ENCODE results near the gene CCDC74A.
"Not testable (repeated sequence)": the region's sequence is repeated elsewhere in the genome, so short reads cannot be mapped to it uniquely, and the experiment has no call there.

Gene CCDC74A

GRCh38 chr2:131542438-131543384, 15.0 kb downstream of the CCDC74A start:
- no peak for ATAC-seq
- no peak for TF ChIP-seq ARNTL (CRISPR knock-in tag; IDR thresholded peaks at IDR 0.05; ENCODE audit: borderline replicate concordance, low read depth)
- TF ChIP-seq, protein P1, sequence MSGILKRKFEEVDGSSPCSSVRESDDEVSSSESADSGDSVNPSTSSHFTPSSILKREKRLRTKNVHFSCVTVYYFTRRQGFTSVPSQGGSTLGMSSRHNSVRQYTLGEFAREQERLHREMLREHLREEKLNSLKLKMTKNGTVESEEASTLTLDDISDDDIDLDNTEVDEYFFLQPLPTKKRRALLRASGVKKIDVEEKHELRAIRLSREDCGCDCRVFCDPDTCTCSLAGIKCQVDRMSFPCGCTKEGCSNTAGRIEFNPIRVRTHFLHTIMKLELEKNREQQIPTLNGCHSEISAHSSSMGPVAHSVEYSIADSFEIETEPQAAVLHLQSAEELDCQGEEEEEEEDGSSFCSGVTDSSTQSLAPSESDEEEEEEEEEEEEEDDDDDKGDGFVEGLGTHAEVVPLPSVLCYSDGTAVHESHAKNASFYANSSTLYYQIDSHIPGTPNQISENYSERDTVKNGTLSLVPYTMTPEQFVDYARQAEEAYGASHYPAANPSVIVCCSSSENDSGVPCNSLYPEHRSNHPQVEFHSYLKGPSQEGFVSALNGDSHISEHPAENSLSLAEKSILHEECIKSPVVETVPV (CRISPR knock-in tag; IDR thresholded peaks at IDR 0.05) = no peak
- TF ChIP-seq ZFP3 (CRISPR knock-in tag; IDR thresholded peaks at IDR 0.05) = no peak
- TF ChIP-seq ZNF565 (CRISPR knock-in tag; conservative IDR thresholded peaks at IDR 0.05; ENCODE audit: low read depth) = no peak
- TF ChIP-seq ZNF8 (CRISPR knock-in tag; IDR thresholded peaks at IDR 0.05) = no peak
- TF ChIP-seq, protein P2, sequence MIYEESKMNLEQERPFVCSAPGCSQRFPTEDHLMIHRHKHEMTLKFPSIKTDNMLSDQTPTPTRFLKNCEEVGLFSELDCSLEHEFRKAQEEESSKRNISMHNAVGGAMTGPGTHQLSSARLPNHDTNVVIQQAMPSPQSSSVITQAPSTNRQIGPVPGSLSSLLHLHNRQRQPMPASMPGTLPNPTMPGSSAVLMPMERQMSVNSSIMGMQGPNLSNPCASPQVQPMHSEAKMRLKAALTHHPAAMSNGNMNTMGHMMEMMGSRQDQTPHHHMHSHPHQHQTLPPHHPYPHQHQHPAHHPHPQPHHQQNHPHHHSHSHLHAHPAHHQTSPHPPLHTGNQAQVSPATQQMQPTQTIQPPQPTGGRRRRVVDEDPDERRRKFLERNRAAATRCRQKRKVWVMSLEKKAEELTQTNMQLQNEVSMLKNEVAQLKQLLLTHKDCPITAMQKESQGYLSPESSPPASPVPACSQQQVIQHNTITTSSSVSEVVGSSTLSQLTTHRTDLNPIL (CRISPR knock-in tag; IDR thresholded peaks at IDR 0.05; ENCODE audit: low read depth) = no peak
- TF ChIP-seq GLIS3 (CRISPR knock-in tag; IDR thresholded peaks at IDR 0.05) = no peak
- TF ChIP-seq OSR1 (CRISPR knock-in tag; IDR thresholded peaks at IDR 0.05) = no peak
- no peak for TF ChIP-seq ZC3H10 (CRISPR knock-in tag; IDR thresholded peaks at IDR 0.05)
- TF ChIP-seq BACH2 (CRISPR knock-in tag; IDR thresholded peaks at IDR 0.05; ENCODE audit: borderline replicate concordance) = no peak
- TF ChIP-seq, protein P3, sequence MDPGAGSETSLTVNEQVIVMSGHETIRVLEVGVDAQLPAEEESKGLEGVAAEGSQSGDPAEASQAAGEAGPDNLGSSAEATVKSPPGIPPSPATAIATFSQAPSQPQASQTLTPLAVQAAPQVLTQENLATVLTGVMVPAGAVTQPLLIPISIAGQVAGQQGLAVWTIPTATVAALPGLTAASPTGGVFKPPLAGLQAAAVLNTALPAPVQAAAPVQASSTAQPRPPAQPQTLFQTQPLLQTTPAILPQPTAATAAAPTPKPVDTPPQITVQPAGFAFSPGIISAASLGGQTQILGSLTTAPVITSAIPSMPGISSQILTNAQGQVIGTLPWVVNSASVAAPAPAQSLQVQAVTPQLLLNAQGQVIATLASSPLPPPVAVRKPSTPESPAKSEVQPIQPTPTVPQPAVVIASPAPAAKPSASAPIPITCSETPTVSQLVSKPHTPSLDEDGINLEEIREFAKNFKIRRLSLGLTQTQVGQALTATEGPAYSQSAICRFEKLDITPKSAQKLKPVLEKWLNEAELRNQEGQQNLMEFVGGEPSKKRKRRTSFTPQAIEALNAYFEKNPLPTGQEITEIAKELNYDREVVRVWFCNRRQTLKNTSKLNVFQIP (CRISPR knock-in tag; IDR thresholded peaks at IDR 0.05; ENCODE audit: borderline replicate concordance, low read depth) = no peak
- TF ChIP-seq ESRRG (CRISPR knock-in tag; IDR thresholded peaks at IDR 0.05) = no peak
- no peak for TF ChIP-seq CSDC2 (CRISPR knock-in tag; IDR thresholded peaks at IDR 0.05)
- no peak for TF ChIP-seq TCF4 (CRISPR knock-in tag; IDR thresholded peaks at IDR 0.05; ENCODE audit: borderline replicate concordance)
- TF ChIP-seq RARB (CRISPR knock-in tag; IDR thresholded peaks at IDR 0.05) = no peak
- TF ChIP-seq ZFP30 (CRISPR knock-in tag; IDR thresholded peaks at IDR 0.05) = no peak
- no peak for TF ChIP-seq SNAI2 (CRISPR knock-in tag; IDR thresholded peaks at IDR 0.05)
- no peak for TF ChIP-seq PATZ1 (CRISPR knock-in tag; IDR thresholded peaks at IDR 0.05; ENCODE audit: borderline replicate concordance)

DNA sequence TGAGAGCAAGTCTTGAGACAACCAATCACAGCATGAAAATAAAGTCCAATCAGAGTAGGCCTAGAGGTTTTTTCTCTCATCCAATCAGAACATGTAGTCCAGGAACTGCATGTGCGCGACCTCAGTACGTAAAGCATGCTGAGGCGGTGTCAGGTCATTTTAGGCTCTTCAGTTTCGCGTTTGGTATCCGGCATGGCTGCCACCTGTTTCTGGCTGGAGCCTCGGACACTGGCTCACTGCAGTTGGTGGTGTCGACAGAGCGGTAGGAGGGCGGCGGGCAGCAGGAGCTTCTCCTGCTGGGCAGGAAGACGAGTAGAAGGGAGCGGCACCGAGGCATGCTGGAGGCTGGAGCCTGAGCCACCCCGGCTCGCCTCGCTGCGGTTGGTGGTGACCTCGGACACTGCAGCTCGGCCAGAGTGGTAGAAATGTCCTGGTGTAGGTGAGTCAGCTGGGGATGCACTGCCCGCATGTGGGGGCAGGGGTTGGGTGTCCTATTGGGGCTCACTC, 15.8 kb downstream of the CCDC74A start:
- TF ChIP-seq TSHZ2 (CRISPR knock-in tag; IDR thresholded peaks at IDR 0.05) = no peak
- no peak for TF ChIP-seq PATZ1 (CRISPR knock-in tag; IDR thresholded peaks at IDR 0.05; ENCODE audit: borderline replicate concordance)
- no peak for TF ChIP-seq OSR1 (CRISPR knock-in tag; IDR thresholded peaks at IDR 0.05)
- TF ChIP-seq ZNF565 (CRISPR knock-in tag; conservative IDR thresholded peaks at IDR 0.05; ENCODE audit: low read depth) = no peak
- no peak for TF ChIP-seq ZFP3 (CRISPR knock-in tag; IDR thresholded peaks at IDR 0.05)
- TF ChIP-seq, protein P1 (CRISPR knock-in tag; IDR thresholded peaks at IDR 0.05) = no peak
- no peak for TF ChIP-seq BACH2 (CRISPR knock-in tag; IDR thresholded peaks at IDR 0.05; ENCODE audit: borderline replicate concordance)
- TF ChIP-seq ISL1 (CRISPR knock-in tag; IDR thresholded peaks at IDR 0.05) = no peak
- no peak for TF ChIP-seq ESRRG (CRISPR knock-in tag; IDR thresholded peaks at IDR 0.05)
- no peak for ATAC-seq

- not testable (repeated sequence) for ATAC-seq
Observed at GRCh38 chr2:131544006-131544812, 16.5 kb downstream of the CCDC74A start.

GRCh38 chr2:131544813-131545165, 17.1 kb downstream of the CCDC74A start:
- not testable (repeated sequence) for ATAC-seq
